NCI-H1930 (cell line): ENCODE data around the gene SPPL3.
A peak's percentile ranks its signal among the peaks of the same experiment; 100 is the strongest.
"Not testable (repeated sequence)": the region's sequence is repeated elsewhere in the genome, so short reads cannot be mapped to it uniquely, and the experiment has no call there.

Source experiments
- DNase-seq, 2 experiments: peaks; one replicate each; lab custom pipeline; 2025; lab: John Stamatoyannopoulos, UW

SPPL3 gene

GRCh38 chr12:120750806-120751205, 153.4 kb downstream of the SPPL3 start:
- DNase-seq, result no peak

GRCh38 chr12:120749256-120749655, 154.9 kb downstream of the SPPL3 start:
- DNase-seq, result no peak

GRCh38 chr12:120748242-120748641, 155.9 kb downstream of the SPPL3 start:
- DNase-seq, result no peak

- DNase-seq, result no peak
Measured at GRCh38 chr12:120744922-120745493, 159.2 kb downstream of the SPPL3 start.

- no peak for DNase-seq
Measured at GRCh38 chr12:120741476-120742421, 162.4 kb downstream of the SPPL3 start.

- DNase-seq, result no peak
Measured at GRCh38 chr12:120740871-120741270, 163.3 kb downstream of the SPPL3 start.

GRCh38 chr12:120739821-120740613, 164.1 kb downstream of the SPPL3 start:
- DNase-seq, result no peak

GRCh38 chr12:120739031-120739762, 165.0 kb downstream of the SPPL3 start:
- no peak for DNase-seq

GRCh38 chr12:120738252-120739030, 165.7 kb downstream of the SPPL3 start:
- DNase-seq, result no peak

- DNase-seq, result no peak
Measured at GRCh38 chr12:120737557-120738251, 166.5 kb downstream of the SPPL3 start.

GRCh38 chr12:120736404-120737331, 167.5 kb downstream of the SPPL3 start:
- DNase-seq, result no peak

GRCh38 chr12:120735181-120735580, 169.0 kb downstream of the SPPL3 start:
- no peak for DNase-seq

- DNase-seq, result no peak
Measured at GRCh38 chr12:120734210-120734609, 169.9 kb downstream of the SPPL3 start.

- no peak for DNase-seq
Measured at GRCh38 chr12:120733574-120733973, 170.6 kb downstream of the SPPL3 start.

GRCh38 chr12:120732198-120732597, 172.0 kb downstream of the SPPL3 start:
- DNase-seq, result not testable (repeated sequence)

GRCh38 chr12:120726961-120727360, 177.2 kb downstream of the SPPL3 start:
- no peak for DNase-seq

- DNase-seq, result no peak
Measured at GRCh38 chr12:120726510-120726793, 177.7 kb downstream of the SPPL3 start.

- peak; percentile 70 to 87 for DNase-seq
Measured at GRCh38 chr12:120725659-120726509, 178.3 kb downstream of the SPPL3 start, which contains the start of gene ACADS. TSS of gene ACADS (plus strand) at chr12:120725826. CDS start at chr12:120725886, 60 bp downstream.
